Osteocyte (in vitro differentiated cells): Measurements from ENCODE around the gene TLR10. TPM values are rescaled to one million over a fixed set of nuclear protein-coding genes. Genes with fewer than 3 reads are reported as not detected.

Source experiments
- DNase-seq: peaks from one replicate; pipeline ENCODE4 v3.0.0; 2021; ENCODE audit warnings: mixed read lengths; ENCODE audit not compliant: unreplicated experiment; ENCODE audit errors: extremely low spot score
- H3K27ac Mint-ChIP-seq: one replicate; pipeline ENCODE4 v1.8.0; 2021; ENCODE audit warnings: mild to moderate bottlenecking, mixed read lengths; ENCODE audit not compliant: unreplicated experiment
- H3K27me3 Mint-ChIP-seq: one replicate; pipeline ENCODE4 v1.8.0; 2021; ENCODE audit warnings: mixed read lengths; ENCODE audit not compliant: unreplicated experiment
- H3K36me3 Mint-ChIP-seq: one replicate; pipeline ENCODE4 v1.8.0; 2021; ENCODE audit warnings: mixed read lengths; ENCODE audit not compliant: unreplicated experiment
- H3K4me1 Mint-ChIP-seq: one replicate; pipeline ENCODE4 v1.8.0; 2021; ENCODE audit warnings: mixed read lengths; ENCODE audit not compliant: unreplicated experiment
- H3K4me3 Mint-ChIP-seq: one replicate; pipeline ENCODE4 v1.8.0; 2021; ENCODE audit warnings: mild to moderate bottlenecking, moderate library complexity, mixed read lengths; ENCODE audit not compliant: unreplicated experiment
- H3K9me3 Mint-ChIP-seq: one replicate; pipeline ENCODE4 v1.8.0; 2021; ENCODE audit warnings: mixed read lengths; ENCODE audit not compliant: unreplicated experiment
- CTCF ChIP-seq: fragments of 200-600 bp; sonication (generic); IDR thresholded peaks from 2 replicates; pipeline ENCODE4 v1.5.0; 2021; ENCODE audit warnings: antibody characterized with exemption, mild to moderate bottlenecking, moderate library complexity
- total RNA-seq: library from RNA; stranded (reverse); gene quantifications from 2 replicates; pipeline ENCODE4 v1.2.1, GENCODE V29; 2021

The TLR10 gene
- total RNA-seq, 1 donor from 2014 or later = not detected

GRCh38 chr4:38730830-38731646 lies 51.8 kb downstream of the TLR10 start:
- no peaks in the 10 kb centered on the region for H3K36me3 Mint-ChIP-seq
- TF ChIP-seq CTCF = peak; percentile 99
- H3K4me1 Mint-ChIP-seq = peaks cover 13% of the 10 kb centered on the region
- H3K9me3 Mint-ChIP-seq = no peaks in the 10 kb centered on the region
- no peak overlapping the region for H3K27ac Mint-ChIP-seq
- peak; percentile 91 for DNase-seq
- H3K4me3 Mint-ChIP-seq = no peak overlapping the region
- peaks cover 3% of the 10 kb centered on the region for H3K27me3 Mint-ChIP-seq

- Mint-ChIP-seq H3K4me1 (peaks cover 13% of the 10 kb centered on the region), H3K9me3 (no peaks in the 10 kb centered on the region), H3K4me3 (no peak overlapping the region), H3K36me3 (no peaks in the 10 kb centered on the region), H3K27ac (no peak overlapping the region), H3K27me3 (peaks cover 2% of the 10 kb centered on the region)
- TF ChIP-seq CTCF = no peak
- peak; percentile 42 for DNase-seq
Observed at GRCh38 chr4:38730493-38730829, 52.3 kb downstream of the TLR10 start.

GRCh38 chr4:38728631-38729141 lies 54.1 kb downstream of the TLR10 start:
- H3K27ac Mint-ChIP-seq = no peak overlapping the region
- H3K9me3 Mint-ChIP-seq = no peaks in the 10 kb centered on the region
- H3K36me3 Mint-ChIP-seq = no peaks in the 10 kb centered on the region
- DNase-seq = peak; percentile 63
- no peaks in the 10 kb centered on the region for H3K27me3 Mint-ChIP-seq
- peaks cover 22% of the 10 kb centered on the region for H3K4me1 Mint-ChIP-seq
- TF ChIP-seq CTCF = no peak
- H3K4me3 Mint-ChIP-seq = no peak overlapping the region

GRCh38 chr4:38724475-38724808 lies 58.3 kb downstream of the TLR10 start:
- H3K27ac Mint-ChIP-seq = no peak overlapping the region
- DNase-seq = peak; percentile 53

More at GRCh38 chr4:38724475-38724808, 58.3 kb downstream of the TLR10 start:
- no peak overlapping the region for H3K4me3 Mint-ChIP-seq
- H3K27me3 Mint-ChIP-seq = no peaks in the 10 kb centered on the region
- H3K4me1 Mint-ChIP-seq = peaks cover 13% of the 10 kb centered on the region
- no peaks in the 10 kb centered on the region for H3K9me3 Mint-ChIP-seq
- no peaks in the 10 kb centered on the region for H3K36me3 Mint-ChIP-seq
- no peak for TF ChIP-seq CTCF
